UCSD-AML1 (cell line): Measurements from ENCODE around the gene ADAMTS15.

Source experiments
- DNase-seq: peaks from one replicate; lab custom pipeline; 2025; ENCODE audit not compliant: unreplicated experiment; lab: John Stamatoyannopoulos, UW

Gene ADAMTS15

GRCh38 chr11:130459521-130459920 lies 11.1 kb downstream of the ADAMTS15 start:
- no peak for DNase-seq

GRCh38 chr11:130462101-130462885 lies 13.8 kb downstream of the ADAMTS15 start:
- no peak for DNase-seq

- no peak for DNase-seq
Measured at GRCh38 chr11:130462931-130463330, 14.5 kb downstream of the ADAMTS15 start.

GRCh38 chr11:130464291-130464812 lies 15.9 kb downstream of the ADAMTS15 start:
- DNase-seq, result no peak

- DNase-seq, result no peak
Measured at GRCh38 chr11:130465263-130465662, 16.8 kb downstream of the ADAMTS15 start.

DNA sequence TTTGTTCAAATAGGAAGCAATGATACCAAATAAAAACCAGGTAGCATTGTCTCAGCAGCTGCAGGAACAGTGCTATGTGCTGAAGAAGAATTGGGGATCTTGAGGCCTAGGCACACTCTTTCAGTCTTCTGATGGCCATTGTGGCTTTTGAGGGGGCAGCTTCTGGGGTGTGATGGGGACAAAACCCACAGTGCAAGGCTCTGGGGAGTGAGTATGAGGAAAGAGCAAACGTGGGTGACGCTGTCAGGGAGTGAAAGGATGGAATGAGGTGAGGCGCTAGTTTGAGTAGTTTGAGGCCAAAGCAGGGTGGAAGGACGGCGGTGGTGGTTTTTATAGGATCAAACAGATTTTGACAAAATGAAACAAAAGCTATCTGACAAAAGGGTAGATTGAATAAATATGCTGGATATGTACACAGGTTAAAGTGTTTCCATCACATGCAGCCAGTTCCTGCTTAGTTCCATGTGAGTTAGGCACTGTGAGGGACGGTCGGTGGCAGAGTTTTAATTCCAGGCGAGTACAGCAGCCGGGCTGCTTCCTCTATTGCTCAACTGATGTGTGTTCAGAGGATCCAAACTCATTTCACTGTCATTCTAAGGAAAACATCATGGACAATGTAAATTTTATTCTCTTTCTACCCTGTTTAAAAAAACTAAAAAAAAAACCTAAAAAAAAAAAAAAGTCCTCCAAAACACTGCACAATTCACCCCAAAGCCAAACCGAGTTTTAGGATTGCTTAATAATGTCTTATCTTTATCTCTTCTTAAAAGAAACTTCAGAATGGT lies 18.9 kb downstream of the ADAMTS15 start:
- DNase-seq, result no peak

GRCh38 chr11:130469181-130469580 lies 20.7 kb downstream of the ADAMTS15 start:
- no peak for DNase-seq

DNA sequence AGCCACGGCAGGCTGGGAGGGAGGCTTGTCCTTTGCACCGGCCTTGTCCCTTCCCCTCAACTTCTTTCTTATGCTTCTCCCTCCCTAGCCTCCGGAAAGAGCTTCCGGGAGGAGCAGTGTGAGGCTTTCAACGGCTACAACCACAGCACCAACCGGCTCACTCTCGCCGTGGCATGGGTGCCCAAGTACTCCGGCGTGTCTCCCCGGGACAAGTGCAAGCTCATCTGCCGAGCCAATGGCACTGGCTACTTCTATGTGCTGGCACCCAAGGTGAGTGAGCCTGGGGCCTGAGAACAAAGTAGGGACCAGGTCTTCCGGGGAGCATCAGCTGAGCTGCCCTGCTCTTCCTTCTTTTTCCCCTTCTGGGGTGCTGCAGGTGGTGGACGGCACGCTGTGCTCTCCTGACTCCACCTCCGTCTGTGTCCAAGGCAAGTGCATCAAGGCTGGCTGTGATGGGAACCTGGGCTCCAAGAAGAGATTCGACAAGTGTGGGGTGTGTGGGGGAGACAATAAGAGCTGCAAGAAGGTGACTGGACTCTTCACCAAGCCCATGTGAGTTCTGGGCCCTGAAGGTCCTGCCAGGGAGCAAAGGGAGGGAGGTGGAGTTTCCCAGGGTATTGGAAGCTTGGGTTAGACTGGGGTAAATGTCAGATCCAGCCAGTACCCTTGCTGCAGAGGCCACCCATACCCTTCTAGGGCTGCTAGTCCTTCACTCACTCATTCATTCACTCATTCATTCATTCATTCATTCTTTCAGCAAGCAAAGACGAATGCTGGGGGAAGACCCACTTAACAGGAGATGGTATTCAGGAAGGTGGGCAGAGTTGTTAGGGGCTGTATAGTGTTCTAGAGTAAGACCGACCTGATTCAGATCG lies 22.6 kb downstream of the ADAMTS15 start:
- no peak for DNase-seq

- DNase-seq, result no peak
Measured at GRCh38 chr11:130471731-130472433, 23.4 kb downstream of the ADAMTS15 start.

DNA sequence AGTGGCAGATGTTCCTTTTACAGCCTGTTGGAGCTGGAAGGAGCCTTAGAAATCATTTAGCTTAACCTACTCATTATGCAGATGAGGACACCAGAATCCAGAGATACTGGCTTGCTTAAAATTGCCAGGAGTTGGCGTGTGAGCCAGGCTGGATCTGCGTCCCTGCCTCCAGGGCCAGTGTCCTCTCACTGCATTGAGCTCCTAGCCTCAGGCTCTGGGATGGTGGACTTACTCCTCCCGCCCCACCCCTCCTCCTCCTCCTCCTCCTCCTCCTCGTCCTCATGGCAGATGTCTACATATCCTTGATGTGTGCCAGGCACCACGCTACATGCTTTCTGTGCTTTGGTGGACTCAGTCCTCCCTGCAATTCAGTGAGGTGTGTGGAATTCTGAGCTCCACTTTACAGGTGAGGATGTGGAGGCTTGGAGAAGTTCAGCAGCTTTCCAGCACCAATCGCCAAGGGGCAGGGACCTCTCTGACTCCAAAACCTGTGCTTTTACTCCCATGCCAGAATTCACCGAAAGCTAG lies 24.1 kb downstream of the ADAMTS15 start:
- DNase-seq, result no peak

GRCh38 chr11:130473056-130473794 lies 24.8 kb downstream of the ADAMTS15 start:
- DNase-seq, result no peak

GRCh38 chr11:130473795-130474377 lies 25.4 kb downstream of the ADAMTS15 start:
- no peak for DNase-seq

DNA sequence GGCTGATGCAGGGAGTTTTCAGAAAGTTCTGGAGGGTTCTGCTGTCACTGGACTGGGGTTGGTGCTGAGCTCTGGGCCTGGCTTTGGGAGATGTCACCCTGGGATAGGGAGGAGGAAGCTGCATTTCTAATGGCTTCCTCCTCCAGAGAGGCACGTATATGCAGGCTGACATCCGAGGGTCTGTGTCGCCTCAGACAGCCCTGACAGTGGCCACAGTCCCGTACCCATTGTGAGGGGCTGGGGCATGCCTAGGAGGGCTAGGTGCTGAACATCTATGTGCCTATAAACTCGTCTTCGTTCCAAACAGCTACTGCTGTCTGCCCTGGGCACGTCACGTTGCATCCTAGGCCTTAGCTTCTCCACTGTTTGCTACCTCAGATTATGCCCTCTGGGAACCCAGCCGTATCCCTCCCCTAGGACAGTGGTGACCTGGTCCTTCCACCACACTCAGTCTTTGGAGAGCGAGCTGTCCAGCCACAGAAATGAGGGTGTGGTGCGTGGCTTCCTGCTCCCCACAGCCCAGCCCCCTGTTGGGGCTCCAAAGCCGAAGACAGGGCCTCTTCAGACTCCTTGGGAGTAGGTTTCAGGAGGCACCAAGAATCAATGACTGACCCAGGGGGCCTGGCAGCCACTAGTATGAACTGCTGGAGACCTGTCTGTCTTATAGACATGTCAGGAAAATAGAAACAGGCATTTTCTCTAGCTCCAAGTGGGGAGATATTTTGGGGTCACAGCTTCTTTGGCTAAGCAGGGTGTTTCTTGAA lies 26.4 kb downstream of the ADAMTS15 start:
- DNase-seq, result no peak

GRCh38 chr11:130475426-130476053 lies 27.1 kb downstream of the ADAMTS15 start:
- no peak for DNase-seq

DNA sequence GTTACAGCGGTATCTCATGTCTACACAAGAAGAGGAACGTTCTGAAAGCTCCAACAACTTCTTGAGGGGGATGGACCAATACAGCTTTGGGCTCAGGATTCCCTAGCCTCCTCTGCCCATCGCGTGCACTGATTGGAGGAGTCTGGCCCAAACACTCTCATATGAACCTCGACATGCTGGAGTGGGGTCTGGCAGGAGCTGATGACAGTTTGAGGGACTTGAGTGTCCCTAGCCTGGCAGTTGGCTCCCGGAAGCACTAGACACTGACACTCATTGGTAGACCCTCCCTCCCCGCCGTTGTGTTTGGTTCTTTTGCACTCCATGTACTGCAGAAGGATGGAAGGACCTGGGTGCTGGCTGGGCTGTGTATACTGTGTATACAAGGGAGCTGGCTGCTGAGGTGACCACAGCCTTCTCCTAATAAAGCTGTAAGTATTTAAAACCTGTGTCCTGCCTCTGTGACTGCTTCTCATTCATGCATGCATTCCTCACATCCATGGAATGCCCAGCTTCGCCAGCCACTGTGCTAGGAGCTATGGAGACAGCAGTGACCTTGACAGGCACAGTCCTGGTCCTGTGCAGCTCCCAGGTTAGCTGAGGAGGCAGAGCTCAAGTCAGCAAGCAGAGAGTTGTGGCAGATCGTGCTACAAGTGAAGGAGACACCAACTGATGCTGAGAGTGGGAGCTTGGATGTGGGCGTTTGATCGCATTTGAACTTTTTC lies 27.9 kb downstream of the ADAMTS15 start:
- DNase-seq, result no peak

GRCh38 chr11:130476922-130477491 lies 28.6 kb downstream of the ADAMTS15 start:
- DNase-seq, result no peak

GRCh38 chr11:130477586-130478203 lies 29.2 kb downstream of the ADAMTS15 start:
- DNase-seq, result no peak
